ENCODE results near the gene SH3BGR. TPM values are rescaled to one million over a fixed set of nuclear protein-coding genes. Genes with fewer than 3 reads are reported as not detected.

Gene SH3BGR
- total and polyA plus RNA-seq, 4 donors, result 0.33 to 5.4 (median 2.0) TPM

GRCh38 chr21:39483917-39484316 lies 32.1 kb downstream of the SH3BGR start:
- H3K27me3 ChIP-seq (ENCODE audit: control insufficient read depth in 4 of 4, insufficient read depth in 4 of 4, low read length in 3 of 4), result no peaks in the 10 kb centered on the region
- H3K9me3 ChIP-seq (ENCODE audit: control insufficient read depth in 4 of 4, low read length in 3 of 4), result no peaks in the 10 kb centered on the region
- no peaks in the 10 kb centered on the region for H3K36me3 ChIP-seq (ENCODE audit: control insufficient read depth in 4 of 4, insufficient read depth in 3 of 4, low read depth in 1 of 4, low read length in 3 of 4)
- H3K4me1 ChIP-seq (ENCODE audit: control insufficient read depth in 4 of 4, insufficient read depth in 4 of 4, low read length in 3 of 4), result no peaks in the 10 kb centered on the region
- H3K27ac ChIP-seq (ENCODE audit: low read depth in 1 of 2, low read length in 2 of 2), result no peak overlapping the region
- 87% methylated on average over 1 of the region's 1 CpG for WGBS
- DNase-seq (ENCODE audit: low spot score), result no peak
- TF ChIP-seq JUND (IDR thresholded peaks at IDR 0.05) (no peak), NR2F2 (IDR thresholded peaks at IDR 0.05) (no peak), CTCF (IDR thresholded peaks at IDR 0.05; ENCODE audit: low read depth, low read length, missing input control) (no peak), YY1 (IDR thresholded peaks at IDR 0.05) (no peak), RAD21 (IDR thresholded peaks at IDR 0.05) (no peak), TAF1 (conservative IDR thresholded peaks at IDR 0.05) (no peak), ZBTB33 (IDR thresholded peaks at IDR 0.05) (no peak), SP1 (IDR thresholded peaks at IDR 0.05) (no peak), EGR1 (IDR thresholded peaks at IDR 0.05; ENCODE audit: low read depth in 2 of 2) (no peak), HNF4A (conservative IDR thresholded peaks at IDR 0.05) (no peak), HNF4G (IDR thresholded peaks at IDR 0.05) (no peak)
- no peak overlapping the region for H3K9ac ChIP-seq (ENCODE audit: low read depth in 1 of 2, low read length in 2 of 2)
- H3K4me3 ChIP-seq (ENCODE audit: low read depth in 1 of 3, low read length in 3 of 3), result no peak overlapping the region

- TF ChIP-seq REST (IDR thresholded peaks at IDR 0.05) (no peak), GABPA (IDR thresholded peaks at IDR 0.05 in 1 of 2, conservative IDR thresholded peaks at IDR 0.05 in 1 of 2) (no peak), ZBTB33 (IDR thresholded peaks at IDR 0.05) (no peak), RAD21 (IDR thresholded peaks at IDR 0.05) (no peak), HNF4A (conservative IDR thresholded peaks at IDR 0.05) (no peak), MAX (IDR thresholded peaks at IDR 0.05) (no peak), TAF1 (conservative IDR thresholded peaks at IDR 0.05) (no peak), JUND (IDR thresholded peaks at IDR 0.05) (no peak), FOXA2 (IDR thresholded peaks at IDR 0.05) (no peak), FOXA1 (IDR thresholded peaks at IDR 0.05) (no peak), NR2F2 (IDR thresholded peaks at IDR 0.05) (no peak), YY1 (IDR thresholded peaks at IDR 0.05) (no peak), EGR1 (IDR thresholded peaks at IDR 0.05; ENCODE audit: low read depth in 2 of 2) (no peak)
- Histone ChIP-seq H3K9me3 (ENCODE audit: control insufficient read depth in 4 of 4, low read length in 3 of 4) (no peaks in the 10 kb centered on the region), H3K9ac (ENCODE audit: low read depth in 1 of 2, low read length in 2 of 2) (no peak overlapping the region), H3K4me3 (ENCODE audit: low read depth in 1 of 3, low read length in 3 of 3) (no peak overlapping the region), H3K27me3 (ENCODE audit: control insufficient read depth in 4 of 4, insufficient read depth in 4 of 4, low read length in 3 of 4) (no peaks in the 10 kb centered on the region), H3K4me1 (ENCODE audit: control insufficient read depth in 4 of 4, insufficient read depth in 4 of 4, low read length in 3 of 4) (no peaks in the 10 kb centered on the region), H3K36me3 (ENCODE audit: control insufficient read depth in 4 of 4, insufficient read depth in 3 of 4, low read depth in 1 of 4, low read length in 3 of 4) (no peaks in the 10 kb centered on the region), H3K27ac (ENCODE audit: low read depth in 1 of 2, low read length in 2 of 2) (no peak overlapping the region)
- 92% methylated on average over 6 of the region's 6 CpGs for WGBS
- no peak for DNase-seq (ENCODE audit: low spot score)
Observed at GRCh38 chr21:39484711-39485276, 33.0 kb downstream of the SH3BGR start.

All from liver (tissue), 9 donors.